Stomach (tissue), 9 donors: Measurements from ENCODE around the gene SPP1. TPM values are rescaled to one million over a fixed set of nuclear protein-coding genes. Genes with fewer than 3 reads are reported as not detected.

Experiments used
- DNase-seq, 2 donors: peaks; one replicate each; pipeline versions ENCODE4 v3.0.0 to v3.0.0-alpha.2; 2013 to 2019
- H3K27ac ChIP-seq, 5 donors: fragments of 200-600 bp in 4 of 5; sonication (generic) in 4 of 5; one replicate each; pipeline ENCODE4 v1.5.1; 2013 to 2019; ENCODE audit warnings: mild to moderate bottlenecking in 1 of 5, moderate library complexity in 1 of 5
- H3K27me3 ChIP-seq, 3 donors: fragments of 200-600 bp; sonication (generic); one replicate each; pipeline ENCODE4 v1.5.1; 2017 to 2019; ENCODE audit warnings: mixed run types in 1 of 3
- H3K36me3 ChIP-seq, 4 donors: fragments of 200-600 bp; sonication (generic); 1 replicate in 3 of 4; 2 replicates in 1 of 4; pipeline ENCODE4 v1.5.1; 2016 to 2019
- H3K4me1 ChIP-seq, 4 donors: fragments of 200-600 bp; sonication (generic); one replicate each; pipeline ENCODE4 v1.5.1; 2016 to 2019
- H3K4me3 ChIP-seq, 4 donors: fragments of 200-600 bp; sonication (generic) in 3 of 4; one replicate each; pipeline ENCODE4 v1.5.1; 2016 to 2019; ENCODE audit warnings: mild to moderate bottlenecking in 1 of 4
- H3K9me3 ChIP-seq, 4 donors: fragments of 200-600 bp; sonication (generic); one replicate each; pipeline ENCODE4 v1.5.1; 2016 to 2019
- EP300 ChIP-seq: sonication (generic); formaldehyde crosslinking; IDR thresholded peaks from one replicate; pipeline ENCODE4 v1.6.1; 2017; ENCODE audit warnings: antibody characterized with exemption
- POLR2A ChIP-seq, 4 donors: fragments of 450-650 bp; IDR thresholded peaks; one replicate each; pipeline ENCODE4 v1.6.1; 2016; ENCODE audit warnings: antibody characterized with exemption in 4 of 4, control low read depth in 2 of 4, mild to moderate bottlenecking in 1 of 4, moderate library complexity in 1 of 4
- POLR2AphosphoS5 ChIP-seq, 3 donors: sonication (generic); formaldehyde crosslinking; IDR thresholded peaks; one replicate each; pipeline ENCODE4 v1.6.1; 2016; ENCODE audit warnings: antibody characterized with exemption in 3 of 3
- WGBS, 5 donors: extraction: QIAGEN DNeasy Blood & Tissue Kit in 3 of 5; methylation state at CpG; one replicate each; pipeline versions ENCODE4 v1.1.5 to v1.1.7; 2013 to 2018; 5-methylcytosine and 5-hydroxymethylcytosine counted together
- intact Hi-C: fragments of 100-400 bp; cut with DNase I; formaldehyde crosslinking; loops from one replicate; pipeline ENCODE4 v1.15.1; 2023; ENCODE audit warnings: low total_unique reads
- polyA plus RNA-seq, 3 donors: library from polyadenylated mRNA; stranded (reverse); fragments of 200-250 nt; gene quantifications; one replicate each; pipeline ENCODE4 v1.2.3, GENCODE V29; 2013
- total RNA-seq, 5 donors: library from RNA; depleted of rRNA; stranded (reverse); fragments of >200 nt; gene quantifications; one replicate each; pipeline versions ENCODE4 v1.1.0 to v1.2.3, GENCODE V29; 2014 to 2016
- TF ChIP-seq, protein P1 (sequence below), 7 experiments: fragments of 450-650 bp in 4 of 7; fragments of 200-600 bp in 3 of 7; sonication (generic) in 3 of 7; IDR thresholded peaks; one replicate each; pipeline ENCODE4 v1.5.1; 2016 to 2019; ENCODE audit warnings: antibody characterized with exemption in 7 of 7, control low read depth in 2 of 7, mild to moderate bottlenecking in 1 of 7
- donor health status: healthy with polysubstance abuse.
- donor health status: Bipolar disorder and iron deficiency.
- donor health status: healthy.

Gene SPP1
- total and polyA plus RNA-seq, 8 donors = 2.3 to 80.8 (median 10.9) TPM

DNA sequence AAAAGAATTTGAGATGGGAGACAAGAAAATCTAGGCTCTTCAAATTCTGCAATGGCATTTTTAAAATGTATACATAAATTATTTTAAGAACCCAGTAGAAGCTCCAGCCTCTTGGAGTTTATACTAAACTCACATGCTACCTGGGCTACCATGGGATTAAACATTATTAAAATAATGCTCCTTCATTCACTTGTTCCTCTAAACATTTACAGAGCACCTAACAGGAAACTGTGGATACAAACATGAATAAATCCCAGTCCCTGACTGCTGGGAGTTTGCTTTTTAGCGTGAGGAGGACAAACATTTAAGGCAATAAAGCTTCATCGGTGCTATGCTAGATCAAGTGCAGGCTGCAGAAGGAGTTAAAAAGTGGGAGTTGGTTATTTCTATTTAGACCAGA, 5.4 kb upstream of the SPP1 start:
- Histone ChIP-seq H3K9me3 (no peaks in the 10 kb centered on the region), H3K27me3 (peaks cover 0 to 41% (median 4%) of the 10 kb centered on the region in 3 donors), H3K4me3 (no peak overlapping the region), H3K27ac (no peak overlapping the region), H3K4me1 (peaks cover 0 to 8% (median 5%) of the 10 kb centered on the region in 4 donors), H3K36me3 (no peaks in the 10 kb centered on the region)
- no peak for DNase-seq
- intact Hi-C loops = loop anchor here (10.0 kb wide), 1 partner anchor 115 kb away; no protein-coding TSS in a partner anchor
- WGBS, 5 donors = 58 to 64% (median 62%) methylated on average over 2 of the region's 2 CpGs
- TF ChIP-seq POLR2A (IDR thresholded peaks at IDR 0.05) (no peak), POLR2AphosphoS5 (IDR thresholded peaks at IDR 0.05) (no peak), EP300 (no peak)
- TF ChIP-seq, protein P1, sequence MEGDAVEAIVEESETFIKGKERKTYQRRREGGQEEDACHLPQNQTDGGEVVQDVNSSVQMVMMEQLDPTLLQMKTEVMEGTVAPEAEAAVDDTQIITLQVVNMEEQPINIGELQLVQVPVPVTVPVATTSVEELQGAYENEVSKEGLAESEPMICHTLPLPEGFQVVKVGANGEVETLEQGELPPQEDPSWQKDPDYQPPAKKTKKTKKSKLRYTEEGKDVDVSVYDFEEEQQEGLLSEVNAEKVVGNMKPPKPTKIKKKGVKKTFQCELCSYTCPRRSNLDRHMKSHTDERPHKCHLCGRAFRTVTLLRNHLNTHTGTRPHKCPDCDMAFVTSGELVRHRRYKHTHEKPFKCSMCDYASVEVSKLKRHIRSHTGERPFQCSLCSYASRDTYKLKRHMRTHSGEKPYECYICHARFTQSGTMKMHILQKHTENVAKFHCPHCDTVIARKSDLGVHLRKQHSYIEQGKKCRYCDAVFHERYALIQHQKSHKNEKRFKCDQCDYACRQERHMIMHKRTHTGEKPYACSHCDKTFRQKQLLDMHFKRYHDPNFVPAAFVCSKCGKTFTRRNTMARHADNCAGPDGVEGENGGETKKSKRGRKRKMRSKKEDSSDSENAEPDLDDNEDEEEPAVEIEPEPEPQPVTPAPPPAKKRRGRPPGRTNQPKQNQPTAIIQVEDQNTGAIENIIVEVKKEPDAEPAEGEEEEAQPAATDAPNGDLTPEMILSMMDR (IDR thresholded peaks at IDR 0.05) = no peak

DNA sequence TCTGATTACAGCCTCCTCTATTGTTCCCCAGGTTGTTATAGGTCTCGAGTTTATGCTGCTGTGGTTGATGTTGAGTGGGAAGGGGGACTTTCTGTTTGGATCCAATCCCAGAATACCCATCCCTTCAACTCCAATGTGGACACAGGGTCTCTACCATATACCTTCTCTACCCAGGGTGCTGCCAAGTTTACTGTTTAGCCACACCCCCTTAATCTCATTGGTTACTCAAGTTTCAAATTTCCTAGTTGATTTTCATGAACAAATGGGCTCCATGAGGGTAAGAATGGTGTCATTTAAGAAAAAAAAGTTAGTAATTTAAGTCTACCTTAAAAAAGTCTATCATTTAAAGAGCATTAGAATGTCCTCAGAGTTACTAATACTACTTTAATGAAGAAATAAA, 3.6 kb upstream of the SPP1 start:
- DNase-seq = no peak
- Histone ChIP-seq H3K9me3 (no peaks in the 10 kb centered on the region), H3K4me3 (no peak overlapping the region), H3K4me1 (peaks cover 0 to 13% (median 5%) of the 10 kb centered on the region in 4 donors), H3K27ac (no peak overlapping the region), H3K36me3 (no peaks in the 10 kb centered on the region), H3K27me3 (peaks cover 0 to 41% (median 7%) of the 10 kb centered on the region in 3 donors)
- TF ChIP-seq, protein P1 (IDR thresholded peaks at IDR 0.05) = no peak
- TF ChIP-seq POLR2AphosphoS5 (IDR thresholded peaks at IDR 0.05) (no peak), EP300 (no peak), POLR2A (IDR thresholded peaks at IDR 0.05) (no peak)
- WGBS, 5 donors = 42 to 63% (median 52%) methylated on average over 1 of the region's 1 CpG
- intact Hi-C loops = loop anchor here (10.0 kb wide), 1 partner anchor 117 kb away; no protein-coding TSS in a partner anchor

DNA sequence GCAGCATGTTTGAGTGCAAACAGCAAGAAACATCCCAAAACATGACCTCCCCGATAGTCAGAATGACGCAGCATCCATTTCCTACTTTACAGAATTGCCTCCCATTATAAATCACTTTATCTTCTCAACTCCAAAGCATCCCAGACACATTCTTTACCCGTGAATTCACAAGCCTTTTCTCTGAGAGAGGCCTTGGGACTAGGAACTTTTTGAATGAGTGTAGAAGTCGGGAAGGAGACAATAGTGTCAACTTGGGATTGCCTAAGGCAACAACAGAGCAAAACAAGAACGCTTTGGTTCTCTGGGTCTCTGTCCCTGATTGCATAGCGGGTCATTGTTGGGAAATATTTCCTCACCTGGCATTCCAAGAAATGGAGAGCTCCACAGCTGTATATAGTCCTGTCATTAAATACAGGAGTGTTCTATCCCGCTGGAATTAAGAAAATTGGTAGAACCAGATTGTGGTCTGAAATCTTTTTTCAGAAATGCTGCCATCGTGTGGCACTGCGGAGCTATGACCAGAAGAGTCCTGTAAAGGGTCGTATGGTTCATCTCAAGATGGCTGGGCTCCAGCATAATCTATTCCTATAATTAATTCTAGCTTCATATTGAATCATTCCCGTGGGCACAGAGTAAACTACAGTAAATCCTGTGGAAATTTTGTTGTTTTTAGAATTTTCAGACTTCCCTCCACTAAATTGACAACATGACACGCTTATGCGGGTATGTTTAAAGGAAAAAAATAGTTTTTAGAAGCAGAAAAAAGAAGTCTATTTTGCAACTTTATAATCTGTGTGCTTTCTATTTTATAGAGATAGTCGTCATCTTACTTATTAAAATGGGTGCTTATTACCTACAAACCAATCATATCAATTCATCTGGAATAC, 2.0 kb upstream of the SPP1 start:
- DNase-seq = peak; percentile 45 to 83
- intact Hi-C loops = loop anchor here (10.0 kb wide), 1 partner anchor 119 kb away; no protein-coding TSS in a partner anchor
- no peaks in the 10 kb centered on the region for H3K9me3 ChIP-seq
- no peaks in the 10 kb centered on the region for H3K36me3 ChIP-seq
- peaks cover 0 to 13% (median 5%) of the 10 kb centered on the region in 4 donors for H3K4me1 ChIP-seq
- peaks cover 0 to 31% (median 7%) of the 10 kb centered on the region in 3 donors for H3K27me3 ChIP-seq
- no peak overlapping the region for H3K27ac ChIP-seq
- H3K4me3 ChIP-seq = no peak overlapping the region
- no peak for TF ChIP-seq POLR2A (IDR thresholded peaks at IDR 0.05)
- TF ChIP-seq, protein P1 (IDR thresholded peaks at IDR 0.05) = peak in 5 of 7 experiments; percentile 27 to 77 (median 74)
- WGBS, 5 donors = 28 to 32% (median 29%) methylated on average over 14 of the region's 14 CpGs

DNA sequence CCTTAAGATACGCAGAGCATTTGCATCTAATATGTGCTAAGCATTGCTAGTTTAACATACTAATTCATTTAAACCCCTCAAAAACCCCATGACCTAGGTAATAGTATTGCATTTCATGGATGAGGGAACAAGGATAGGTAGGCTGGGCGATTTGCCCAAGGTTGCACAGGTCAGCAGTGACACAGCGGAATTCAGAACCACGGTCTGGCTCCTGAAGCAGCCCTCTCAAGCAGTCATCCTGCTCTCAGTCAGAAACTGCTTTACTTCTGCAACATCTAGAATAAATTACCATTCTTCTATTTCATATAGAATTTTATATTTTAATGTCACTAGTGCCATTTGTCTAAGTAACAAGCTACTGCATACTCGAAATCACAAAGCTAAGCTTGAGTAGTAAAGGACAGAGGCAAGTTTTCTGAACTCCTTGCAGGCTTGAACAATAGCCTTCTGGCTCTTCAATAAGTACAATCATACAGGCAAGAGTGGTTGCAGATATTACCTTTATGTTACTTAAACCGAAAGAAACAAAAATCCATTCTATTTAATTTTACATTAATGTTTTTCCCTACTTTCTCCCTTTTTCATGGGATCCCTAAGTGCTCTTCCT, 555 bp upstream of the SPP1 start:
- peaks cover 0 to 13% (median 5%) of the 10 kb centered on the region in 4 donors for H3K4me1 ChIP-seq
- WGBS, 5 donors = 41 to 64% (median 52%) methylated on average over 6 of the region's 6 CpGs
- TF ChIP-seq POLR2A (IDR thresholded peaks at IDR 0.05) (no peak), POLR2AphosphoS5 (IDR thresholded peaks at IDR 0.05) (no peak), EP300 (no peak)
- TF ChIP-seq, protein P1 (IDR thresholded peaks at IDR 0.05) = no peak
- peaks cover 0 to 32% (median 7%) of the 10 kb centered on the region in 3 donors for H3K27me3 ChIP-seq
- H3K9me3 ChIP-seq = no peaks in the 10 kb centered on the region
- no peaks in the 10 kb centered on the region for H3K36me3 ChIP-seq
- peak in 1 of 2 donors; percentile 11 for DNase-seq
- H3K27ac ChIP-seq = no peak overlapping the region
- intact Hi-C loops = loop anchor here (10.0 kb wide), 1 partner anchor 120 kb away; no protein-coding TSS in a partner anchor
- H3K4me3 ChIP-seq = no peak overlapping the region
